DMS114 treated with DMSO at 0.1 percent for 48 hours (cell line): ENCODE measurements around the gene ERBIN.
"Not testable (repeated sequence)": the region's sequence is repeated elsewhere in the genome, so short reads cannot be mapped to it uniquely, and the experiment has no call there.

Experiments
- DNase-seq: peaks from one replicate; lab custom pipeline; 2025; ENCODE audit not compliant: unreplicated experiment; lab: John Stamatoyannopoulos, UW

Gene ERBIN

DNA sequence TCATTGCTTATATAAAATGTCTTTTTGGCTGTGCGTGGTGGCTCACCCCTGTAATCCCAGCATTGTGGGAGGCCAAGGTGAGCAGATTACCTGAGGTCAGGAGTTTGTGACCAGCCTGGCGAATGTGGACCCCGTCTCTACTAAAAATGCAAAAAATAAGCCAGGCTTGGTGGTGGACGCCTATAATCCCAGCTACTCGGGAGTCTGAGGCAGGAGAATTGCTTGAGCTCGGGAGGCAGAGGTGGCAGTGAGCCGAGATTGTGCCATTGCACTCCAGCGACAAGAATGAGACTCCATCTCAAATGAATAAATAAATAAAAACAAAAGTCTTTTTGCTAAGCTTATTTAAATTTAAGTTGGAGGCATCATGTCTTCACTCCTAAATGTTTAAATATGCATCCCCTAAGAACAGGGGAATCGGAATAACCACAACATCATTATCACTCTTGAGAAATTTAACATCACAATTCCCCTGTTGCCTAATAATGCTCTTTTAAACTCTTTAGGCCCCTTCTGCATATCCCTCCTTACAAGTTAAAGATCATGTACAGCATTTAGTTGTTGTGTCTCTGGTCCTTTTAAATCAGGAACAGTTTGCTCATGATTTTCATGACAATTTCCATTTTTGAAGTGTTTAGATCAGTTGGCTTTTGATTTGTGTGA lies 72.8 kb downstream of the ERBIN start:
- no peak for DNase-seq

DNA sequence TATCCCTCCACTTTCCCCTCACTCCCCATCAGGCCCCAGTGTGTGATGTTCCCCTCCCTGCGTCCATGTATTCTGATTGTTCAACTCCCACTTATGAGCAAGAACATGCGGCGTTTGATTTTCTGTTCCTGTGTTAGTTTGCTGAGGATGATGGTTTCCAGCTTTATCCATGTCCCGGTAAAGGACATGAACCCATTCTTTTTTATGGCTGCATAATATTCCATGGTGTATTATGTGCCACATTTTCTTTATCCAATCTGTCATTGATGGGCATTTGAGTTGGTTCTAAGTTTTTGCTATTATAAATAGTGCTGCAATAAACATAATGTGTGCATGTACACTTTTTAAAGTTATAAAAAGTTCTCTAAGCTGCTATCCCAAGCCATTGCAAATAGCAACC lies 75.6 kb downstream of the ERBIN start:
- DNase-seq: no peak

DNA sequence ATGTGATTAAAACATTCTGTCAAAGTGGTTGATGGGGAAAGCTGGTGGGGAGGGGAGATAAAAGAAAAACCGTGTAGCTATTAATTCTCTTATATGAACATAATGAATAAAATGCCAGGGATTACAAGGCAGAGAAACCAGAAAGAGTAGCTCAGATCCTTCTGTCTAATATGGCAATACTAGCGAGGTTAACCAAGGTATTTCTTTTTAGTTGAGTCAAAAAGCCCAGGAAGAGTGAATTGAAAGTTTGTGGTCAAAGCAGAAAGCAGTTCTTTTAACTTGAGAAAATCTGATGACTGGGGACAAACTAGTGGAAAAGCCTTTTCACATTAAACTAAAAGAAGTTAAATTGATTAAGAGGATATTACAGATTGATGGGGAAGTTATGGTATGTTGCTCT lies 76.0 kb downstream of the ERBIN start:
- DNase-seq: no peak

DNA sequence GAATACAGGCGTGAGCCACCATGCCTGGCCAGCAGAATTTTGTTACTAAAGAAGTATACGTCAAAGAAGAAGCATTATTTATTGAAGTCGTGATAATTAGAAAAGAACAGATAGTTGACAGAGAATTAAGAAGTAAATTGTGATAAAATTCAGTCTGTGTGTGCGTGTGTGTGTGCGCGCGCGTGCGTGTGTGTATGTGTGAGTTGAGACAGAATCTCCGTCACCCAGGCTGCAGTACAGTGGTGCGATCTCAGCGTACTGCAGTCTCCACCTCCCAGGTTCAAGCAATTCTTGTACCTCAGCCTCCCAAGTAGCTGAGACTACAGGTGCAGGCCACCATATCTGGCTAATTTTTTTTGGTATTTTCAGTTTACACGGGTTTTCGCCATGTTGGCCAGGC lies 77.8 kb downstream of the ERBIN start:
- no peak for DNase-seq

DNA sequence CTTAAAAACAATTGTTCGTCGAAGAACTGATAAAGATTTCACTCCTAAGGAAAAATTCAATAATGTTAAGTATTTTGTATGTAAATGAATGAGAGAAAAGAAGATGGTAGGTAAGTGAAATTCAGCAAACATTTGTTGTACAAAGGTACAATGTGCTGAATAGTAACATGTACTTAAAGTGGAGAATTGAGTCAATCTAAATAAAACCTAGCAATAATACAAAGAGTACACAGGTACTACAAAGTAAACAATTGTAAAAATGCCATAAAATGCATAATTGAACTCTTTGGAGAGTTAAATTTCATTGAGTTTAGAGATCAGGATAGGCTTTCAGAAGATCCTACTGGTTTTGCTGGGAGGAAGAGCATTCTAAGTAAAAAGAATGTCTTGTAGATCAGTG lies 82.9 kb downstream of the ERBIN start:
- no peak for DNase-seq

DNA sequence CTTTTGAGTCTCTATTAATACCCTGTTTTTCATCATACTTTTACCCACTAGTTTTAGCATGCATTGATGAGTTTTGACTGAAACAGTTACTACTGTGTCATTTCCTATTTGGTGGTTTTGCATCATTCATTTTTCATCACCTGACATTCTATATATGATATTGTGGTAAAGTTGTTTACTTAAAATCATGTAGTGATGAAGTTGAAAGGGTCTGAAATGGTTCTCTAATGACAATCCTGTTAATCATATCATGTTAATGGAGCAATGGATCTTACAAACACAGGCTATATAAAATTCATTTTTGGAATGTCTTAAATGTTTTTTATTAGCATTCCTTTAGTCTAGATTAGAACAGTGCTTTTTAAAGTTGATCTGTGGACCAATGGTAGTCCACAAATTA lies 84.1 kb downstream of the ERBIN start:
- DNase-seq: no peak

DNA sequence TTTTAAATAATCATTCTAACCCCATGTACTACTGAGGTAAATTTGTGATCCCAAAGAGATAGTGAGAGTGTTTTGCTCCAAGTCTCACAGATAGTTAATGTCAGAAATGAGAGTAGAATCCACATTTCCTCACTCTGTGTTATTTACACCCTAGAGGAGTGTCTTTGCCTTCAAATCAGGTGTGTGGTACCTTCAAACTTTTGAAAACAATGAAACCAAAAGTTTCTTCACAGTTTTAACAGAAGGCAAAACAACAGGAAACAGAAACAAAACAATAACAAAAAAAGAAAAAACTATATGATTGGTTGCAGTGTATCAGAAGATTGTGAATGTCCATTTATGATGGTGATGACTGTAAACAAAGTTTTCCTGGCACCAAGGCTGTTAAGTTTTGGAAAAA lies 85.9 kb downstream of the ERBIN start:
- no peak for DNase-seq

DNA sequence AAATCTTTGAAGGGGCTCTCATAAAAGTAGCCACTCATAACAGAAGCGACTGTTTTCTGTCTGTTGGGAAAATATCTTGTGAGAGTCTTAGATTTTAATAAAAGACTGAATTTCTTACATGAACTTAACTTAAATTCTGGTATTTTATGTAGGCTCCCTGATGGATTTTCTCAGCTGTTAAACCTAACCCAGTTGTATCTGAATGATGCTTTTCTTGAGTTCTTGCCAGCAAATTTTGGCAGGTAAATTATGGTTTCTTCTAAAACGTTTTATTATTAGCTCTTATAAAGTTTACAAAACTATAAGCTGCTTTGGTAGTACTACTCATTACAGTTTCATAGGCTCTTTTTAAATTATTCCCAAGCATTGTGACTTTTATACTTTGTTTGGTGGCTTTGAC lies 87.0 kb downstream of the ERBIN start:
- no peak for DNase-seq

DNA sequence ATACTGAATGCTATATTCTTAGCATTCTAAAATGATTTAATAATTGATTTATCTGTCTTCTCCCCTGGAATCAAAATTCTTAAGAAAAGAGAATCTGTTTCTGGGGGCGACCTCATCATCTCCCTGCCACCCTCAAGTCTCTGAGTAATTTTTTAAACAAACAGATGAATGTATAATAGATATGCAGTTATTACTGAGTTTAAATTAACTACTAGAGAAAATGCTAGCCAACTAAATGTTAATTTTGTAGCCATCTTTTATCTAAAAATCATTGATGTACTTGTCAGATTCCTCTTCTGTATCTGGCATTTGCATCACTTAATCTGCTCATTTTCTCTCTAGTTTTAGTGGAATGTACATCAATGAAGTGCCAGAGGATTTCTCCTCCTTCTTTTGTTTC lies 87.5 kb downstream of the ERBIN start:
- DNase-seq: no peak

DNA sequence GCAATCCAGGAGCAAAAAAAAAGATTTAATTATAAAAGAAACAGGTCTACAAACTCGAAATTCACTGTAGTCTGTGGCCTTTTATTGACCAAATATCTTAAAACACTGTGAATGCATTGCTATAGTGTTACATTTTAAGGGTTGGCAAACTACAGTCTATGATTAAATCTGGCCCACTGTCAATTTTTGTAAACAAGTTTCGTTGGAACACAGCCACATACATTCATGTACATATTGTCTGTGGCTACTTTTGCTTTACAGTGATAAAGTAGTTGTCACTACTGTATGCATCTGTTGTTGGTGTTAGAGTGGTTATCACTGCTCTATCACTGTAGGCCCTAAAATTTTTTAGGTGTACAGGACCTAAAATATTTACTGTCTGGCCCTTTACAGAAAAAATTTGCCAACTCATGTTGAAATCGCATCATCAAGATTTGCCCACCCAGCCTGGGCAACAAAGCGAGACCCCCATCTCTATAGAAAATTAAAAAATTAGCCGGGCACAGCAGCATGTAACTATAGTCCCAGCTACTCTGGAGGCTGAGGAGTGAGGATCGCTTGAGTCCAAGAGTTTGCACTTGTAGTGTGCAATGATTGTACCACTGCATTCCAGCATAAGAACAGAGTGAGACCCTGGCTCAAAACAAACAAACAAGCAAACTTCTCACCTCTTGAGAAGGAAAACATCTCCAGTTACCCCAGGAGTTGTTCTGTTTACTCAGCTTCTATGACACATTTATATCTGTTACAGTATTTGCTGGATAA lies 89.0 kb downstream of the ERBIN start:
- no peak for DNase-seq

DNA sequence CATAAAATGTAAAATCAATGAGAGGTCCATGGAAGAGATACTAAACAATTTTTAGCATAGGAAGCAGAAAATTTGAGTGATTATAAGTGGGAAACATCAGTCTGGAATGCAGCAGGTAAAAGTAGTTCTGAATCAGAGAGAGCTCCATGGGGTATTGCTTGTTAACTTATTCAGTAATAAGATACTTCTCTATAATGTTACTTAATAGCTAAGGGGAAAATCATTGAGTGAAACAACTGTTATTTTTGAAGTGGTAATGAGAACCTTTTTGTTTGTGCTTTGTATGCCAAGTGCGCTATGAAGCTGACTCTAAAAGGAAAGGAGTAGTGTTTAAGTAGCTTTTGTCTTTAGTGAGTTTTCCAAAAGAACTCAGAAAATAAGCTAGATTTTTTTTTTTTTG lies 95.2 kb downstream of the ERBIN start:
- no peak for DNase-seq

DNA sequence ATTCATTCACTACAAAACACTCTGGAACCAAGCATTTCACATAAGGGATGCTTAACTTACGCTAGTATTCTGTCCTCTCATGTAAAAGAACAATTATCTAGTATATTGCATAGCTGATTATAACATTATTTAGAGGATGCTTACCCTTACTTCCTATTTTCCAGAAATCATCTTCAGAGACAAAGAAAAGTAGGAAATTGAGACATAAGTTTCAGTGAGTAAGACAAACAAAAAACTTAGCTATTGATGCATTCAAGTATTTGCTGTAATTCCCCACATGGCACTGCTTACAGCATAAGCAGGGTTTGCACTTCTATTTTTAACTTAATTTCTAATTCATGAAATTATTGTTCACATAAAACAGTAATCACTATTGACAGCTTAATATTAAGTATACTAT lies 112.9 kb downstream of the ERBIN start:
- DNase-seq: no peak

DNA sequence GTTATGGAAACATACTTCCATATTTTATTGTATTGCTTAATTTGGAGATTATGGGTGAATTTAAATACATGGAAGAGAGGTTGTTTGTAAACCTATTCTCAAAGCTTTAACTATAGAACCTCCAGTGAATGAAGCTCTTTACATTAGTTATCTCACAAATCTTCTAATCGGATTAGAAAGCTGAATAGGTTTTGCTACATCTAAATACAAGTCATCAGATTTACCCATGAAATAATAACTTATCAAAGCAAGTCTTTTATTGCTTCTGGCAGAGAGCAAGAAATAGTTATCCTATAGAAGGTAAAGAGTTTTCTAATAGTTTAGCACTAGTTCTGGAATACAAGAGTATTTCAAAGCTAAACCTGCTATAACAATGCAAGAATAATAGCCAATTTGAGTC lies 113.3 kb downstream of the ERBIN start:
- no peak for DNase-seq

DNA sequence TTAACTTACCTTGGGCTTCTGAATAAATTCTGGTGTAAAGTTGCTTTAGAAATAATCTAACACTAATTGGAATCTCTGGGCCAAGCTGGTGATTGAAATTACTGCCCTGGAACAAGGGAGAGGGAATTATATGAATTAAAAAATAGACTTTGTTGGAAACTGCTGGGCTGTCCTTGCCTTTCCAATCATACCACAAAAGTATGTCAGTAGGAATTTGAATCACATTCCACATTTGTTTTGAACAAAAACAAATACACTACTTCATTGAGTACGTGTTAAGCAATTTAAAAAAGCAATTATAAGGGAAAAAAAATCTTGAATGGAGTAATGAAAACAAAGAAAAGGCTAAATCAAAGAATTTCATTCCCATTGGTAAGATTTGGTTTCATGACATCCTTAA lies 115.3 kb downstream of the ERBIN start:
- DNase-seq: no peak

DNA sequence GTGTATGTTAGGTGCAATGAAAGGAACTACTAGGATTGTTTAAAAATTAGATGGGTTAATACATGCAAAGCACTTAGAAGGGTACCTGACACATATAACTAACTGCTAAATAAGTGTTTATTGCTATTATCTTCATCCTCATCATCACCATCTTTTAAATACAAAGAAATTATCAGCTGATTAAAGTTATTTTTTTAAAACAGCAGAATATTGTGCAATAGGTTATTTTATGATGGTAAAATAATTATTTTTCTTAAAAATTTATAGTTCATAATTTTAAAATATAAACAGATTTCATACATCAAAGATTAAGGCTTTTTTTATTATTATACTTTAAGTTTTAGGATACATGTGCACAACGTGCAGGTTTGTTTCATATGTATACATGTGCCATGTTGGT lies 130.9 kb downstream of the ERBIN start:
- no peak for DNase-seq

DNA sequence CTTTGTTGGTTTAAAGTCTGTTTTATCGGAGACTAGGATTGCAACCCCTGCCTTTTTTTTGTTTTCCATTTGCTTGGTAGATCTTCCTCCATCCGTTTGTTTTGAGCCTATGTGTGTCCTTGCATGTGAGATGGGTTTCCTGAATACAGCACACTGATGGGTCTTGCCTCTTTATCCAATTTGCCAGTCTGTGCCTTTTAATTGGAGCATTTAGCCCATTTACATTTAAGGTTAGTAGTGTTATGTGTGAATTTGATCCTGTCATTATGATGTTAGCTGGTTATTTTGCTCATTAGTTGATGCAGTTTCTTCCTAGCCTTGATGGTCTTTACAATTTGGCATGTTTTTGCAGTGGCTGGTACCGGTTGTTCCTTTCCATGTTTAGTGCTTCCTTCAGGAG lies 134.9 kb downstream of the ERBIN start:
- DNase-seq: not testable (repeated sequence)

DNA sequence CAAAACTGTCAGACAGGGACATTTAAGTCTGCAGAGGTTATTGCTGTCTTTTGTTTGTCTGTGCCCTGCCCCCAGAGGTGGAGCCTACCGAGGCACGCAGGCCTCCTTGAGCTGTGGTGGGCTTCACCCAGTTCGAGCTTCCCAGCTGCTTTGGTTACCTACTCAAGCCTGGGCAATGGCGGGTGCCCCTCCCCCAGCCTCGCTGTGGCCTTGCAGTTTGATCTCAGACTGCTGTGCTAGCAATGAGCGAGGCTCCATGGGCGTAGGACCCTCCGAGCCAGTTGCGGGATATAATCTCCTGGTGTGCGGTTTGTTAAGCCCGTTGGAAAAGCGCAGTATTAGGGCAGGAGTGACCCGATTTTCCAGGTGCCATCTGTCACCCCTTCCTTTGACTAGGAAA lies 136.7 kb downstream of the ERBIN start:
- not testable (repeated sequence) for DNase-seq

DNA sequence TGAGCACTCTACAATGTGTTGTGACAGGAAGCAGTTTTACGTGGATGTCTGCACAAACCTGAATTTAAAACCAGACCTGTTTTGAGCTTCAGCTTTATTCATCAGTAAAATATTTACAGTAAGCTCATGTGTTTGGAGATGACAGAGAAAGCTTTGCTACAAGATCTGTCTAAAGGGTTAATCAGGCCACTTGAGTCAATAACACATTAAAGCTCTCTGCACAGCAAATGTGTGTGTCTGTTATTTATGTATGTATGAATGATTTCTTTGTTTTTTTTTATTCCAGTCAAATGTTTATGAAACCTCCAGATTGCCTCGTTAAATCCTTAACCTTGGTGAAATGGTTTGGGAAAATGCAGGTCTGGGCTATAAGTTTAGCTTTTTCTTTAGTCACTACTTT lies 140.5 kb downstream of the ERBIN start:
- DNase-seq: no peak

DNA sequence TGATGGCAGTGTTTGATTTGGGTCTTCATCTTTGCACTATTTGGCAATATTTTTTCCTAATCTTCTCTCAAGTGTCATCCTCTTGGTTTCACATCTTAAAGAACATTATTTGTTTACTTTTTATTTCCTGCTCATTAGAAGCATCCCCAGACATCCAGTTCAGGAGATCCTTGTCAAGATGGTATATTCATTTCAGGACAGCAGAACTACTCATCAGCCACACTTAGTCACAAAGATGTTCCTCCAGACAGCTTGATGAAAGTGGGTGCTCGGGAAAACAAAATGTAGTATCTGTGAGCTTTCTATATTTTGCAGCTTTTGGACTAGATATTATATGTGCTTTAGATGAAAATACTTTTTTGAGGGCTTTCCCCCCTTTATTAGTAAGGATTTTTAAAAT lies 145.7 kb downstream of the ERBIN start:
- no peak for DNase-seq

DNA sequence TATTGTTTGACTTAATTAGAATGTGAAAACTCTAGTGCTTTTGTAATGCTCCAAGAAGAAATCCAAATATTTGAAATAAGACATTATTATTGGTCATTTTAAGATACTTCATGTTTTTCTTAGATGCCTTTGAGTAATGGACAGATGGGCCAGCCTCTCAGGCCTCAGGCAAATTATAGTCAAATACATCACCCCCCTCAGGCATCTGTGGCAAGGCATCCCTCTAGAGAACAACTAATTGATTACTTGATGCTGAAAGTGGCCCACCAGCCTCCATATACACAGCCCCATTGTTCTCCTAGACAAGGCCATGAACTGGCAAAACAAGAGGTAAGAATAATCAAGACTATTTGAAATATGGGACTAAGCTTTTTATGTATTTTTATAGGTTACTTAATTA lies 148.5 kb downstream of the ERBIN start:
- DNase-seq: no peak

DNA sequence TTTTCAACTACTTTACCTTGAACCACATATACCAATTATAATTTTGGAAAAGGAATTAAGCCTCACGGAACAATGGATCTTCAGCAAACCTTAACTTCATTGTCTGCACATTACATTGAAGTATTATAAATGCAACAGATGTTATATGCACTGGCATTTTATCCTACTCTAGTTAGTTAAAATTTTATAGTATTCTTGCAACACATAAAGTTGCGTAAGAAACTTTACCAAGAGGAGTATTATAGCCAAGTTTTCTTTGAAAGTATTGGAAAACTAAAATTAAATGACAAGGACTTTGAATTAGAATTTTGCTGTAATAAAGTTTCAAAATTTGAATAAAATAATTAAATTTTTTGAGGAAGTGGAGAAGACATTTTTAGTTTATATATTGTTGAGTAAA lies 154.3 kb downstream of the ERBIN start:
- no peak for DNase-seq

DNA sequence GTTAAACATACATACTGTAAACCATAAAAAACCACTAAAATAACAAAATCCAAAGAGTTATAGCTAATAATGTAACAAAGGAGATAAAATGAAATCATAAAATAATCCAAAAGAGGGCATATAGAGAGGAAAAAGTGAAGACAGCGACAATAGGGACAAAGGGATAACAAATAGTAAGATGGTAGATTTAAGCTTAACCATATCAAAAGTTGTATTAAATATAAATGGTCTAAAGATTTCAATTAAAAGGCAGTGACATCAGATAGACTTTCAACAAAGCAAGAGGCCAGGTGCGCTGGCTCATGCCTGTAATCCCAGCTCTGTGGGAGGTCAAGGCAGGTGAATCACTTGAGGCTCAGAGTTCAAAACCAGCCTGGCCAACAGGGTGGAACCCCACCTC lies 163.0 kb downstream of the ERBIN start:
- DNase-seq: no peak

DNA sequence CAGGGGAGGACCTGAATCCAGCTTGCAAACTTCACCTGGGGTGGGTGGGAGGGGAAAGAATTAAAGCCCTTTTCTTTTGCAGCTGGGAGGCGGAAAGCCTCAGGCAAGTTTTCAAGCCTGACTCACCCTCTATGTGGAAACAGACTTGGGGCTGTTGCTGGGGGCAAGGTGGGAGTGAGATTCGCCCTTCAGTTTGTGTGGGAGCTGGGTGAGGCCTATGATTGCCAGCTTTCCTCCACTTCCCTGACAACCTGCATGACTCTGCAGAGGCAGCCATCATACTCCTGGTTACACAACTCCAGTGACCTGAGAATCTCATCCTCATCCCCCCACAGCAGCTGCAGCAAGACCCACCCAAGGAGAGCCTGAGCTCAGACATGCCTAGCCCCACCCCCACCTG lies 174.5 kb downstream of the ERBIN start:
- DNase-seq: no peak
